Vagina (tissue), 2 donors: ENCODE results near the gene ASCC2.

Experiments
- CTCF ChIP-seq, 3 experiments: fragments of 450-650 bp in 2 of 3; fragments of 200-600 bp in 1 of 3; sonication (generic) in 1 of 3; IDR thresholded peaks; one replicate each; pipeline ENCODE4 v1.5.1; 2017 to 2019; ENCODE audit warnings: antibody characterized with exemption in 3 of 3, mild to moderate bottlenecking in 2 of 3, moderate library complexity in 2 of 3
- POLR2A ChIP-seq, 2 donors: fragments of 450-650 bp; IDR thresholded peaks; one replicate each; pipeline ENCODE4 v1.6.1; 2017; ENCODE audit warnings: antibody characterized with exemption in 2 of 2, mild to moderate bottlenecking in 2 of 2, moderate library complexity in 2 of 2

GRCh38 chr22:29757096-29757495 lies 81.0 kb downstream of the ASCC2 start:
- no peak for TF ChIP-seq CTCF (IDR thresholded peaks at IDR 0.05)
- TF ChIP-seq POLR2A (IDR thresholded peaks at IDR 0.05): no peak
